ENCODE results near the gene CNTFR. TPM values are rescaled to one million over a fixed set of nuclear protein-coding genes. Genes with fewer than 3 reads are reported as not detected.

The CNTFR gene
- total and polyA plus RNA-seq, 10 of the 15 experiments (the other 5 are each of a cell fraction or from before 2014, with no cell fraction given): not detected

DNA sequence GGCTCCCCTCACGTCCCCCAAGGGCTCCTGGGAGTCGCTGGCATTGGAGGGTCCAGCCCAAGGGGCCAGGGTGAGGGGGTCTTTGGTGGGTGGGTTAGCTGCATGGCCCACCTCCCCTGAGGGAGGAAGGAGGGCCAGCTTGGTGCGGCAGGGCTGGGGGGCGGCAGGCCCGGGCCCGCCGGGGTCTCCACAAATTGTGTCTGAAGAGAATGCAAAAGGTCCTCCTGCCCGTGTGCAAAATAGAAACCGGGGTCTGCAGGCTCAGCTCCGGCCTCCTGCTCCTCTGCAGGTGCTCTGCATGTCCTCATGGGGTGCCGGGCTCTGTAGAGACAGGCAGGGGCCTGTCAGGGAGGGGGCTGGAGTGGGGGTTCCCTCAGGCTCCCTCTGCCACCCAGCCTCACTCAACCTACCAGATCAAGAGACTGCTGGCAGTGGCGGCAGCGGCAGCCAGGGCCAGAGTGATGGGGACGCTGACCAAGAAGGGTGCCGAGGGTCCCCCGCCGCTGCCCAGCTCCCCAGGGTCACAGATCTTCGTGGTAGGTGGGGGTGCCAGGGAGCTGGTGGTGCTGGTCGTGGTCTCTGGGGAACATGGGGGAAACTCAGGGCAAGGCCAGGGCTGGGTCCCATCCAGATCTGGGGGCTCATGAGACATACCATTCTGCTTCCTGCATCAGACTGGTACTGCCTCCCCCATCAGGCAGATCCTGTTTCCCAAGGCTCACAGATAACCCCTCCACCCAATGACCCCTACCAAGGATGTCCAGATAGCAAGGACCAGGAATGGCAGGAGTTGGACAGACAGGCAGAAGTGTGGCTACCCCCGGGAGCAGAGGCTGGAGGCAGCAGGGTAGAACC, 37.5 kb downstream of the CNTFR start (continued):
- TF ChIP-seq SP1 (IDR thresholded peaks at IDR 0.05; ENCODE audit: low read depth, low read length) (no peak), ETV6 (conservative IDR thresholded peaks at IDR 0.05 in 1 of 2, IDR thresholded peaks at IDR 0.05 in 1 of 2; ENCODE audit: borderline replicate concordance in 1 of 2, low read depth in 1 of 2) (no peak), RAD51 (IDR thresholded peaks at IDR 0.05) (no peak), RB1 (IDR thresholded peaks at IDR 0.05; ENCODE audit: borderline replicate concordance) (no peak), NFXL1 (IDR thresholded peaks at IDR 0.05; ENCODE audit: borderline replicate concordance) (no peak), EGR1 (IDR thresholded peaks at IDR 0.05; ENCODE audit: borderline replicate concordance in 1 of 2, low read depth in 2 of 2, low read length in 2 of 2) (no peak), KLF5 (IDR thresholded peaks at IDR 0.05; ENCODE audit: partially characterized antibody) (no peak)

GRCh38 chr9:34550681-34551270, 38.7 kb downstream of the CNTFR start:
- Histone ChIP-seq H3K27ac (ENCODE audit: control insufficient read depth, insufficient read depth) (no peak overlapping the region), H3K4me2 (ENCODE audit: control insufficient read depth, insufficient read depth) (no peak overlapping the region), H3K9ac (ENCODE audit: control insufficient read depth, insufficient read depth, low read length) (no peak overlapping the region), H3K27me3 (replicated peaks in 1 of 2; ENCODE audit: control insufficient read depth in 2 of 2, insufficient read depth in 2 of 2, low read length in 1 of 2) (peaks cover 0 to 2% of the 10 kb centered on the region in 2 experiments; a peak in 3 of 4 replicates), H2AFZ (ENCODE audit: control insufficient read depth, low read depth, low read length) (no peak overlapping the region), H3K9me3 (replicated peaks; ENCODE audit: control insufficient read depth, insufficient read depth, low read length) (no peaks in the 10 kb centered on the region), H3K4me3 (no peak overlapping the region), H3K79me2 (ENCODE audit: control insufficient read depth, insufficient read depth, low read length) (no peaks in the 10 kb centered on the region), H3K4me1 (ENCODE audit: control insufficient read depth, insufficient read depth, low read length) (no peaks in the 10 kb centered on the region), H4K20me1 (ENCODE audit: control insufficient read depth, insufficient read depth) (peaks cover 8% of the 10 kb centered on the region), H3K36me3 (ENCODE audit: control insufficient read depth in 2 of 2, insufficient read depth in 2 of 2, low read length in 1 of 2) (no peaks in the 10 kb centered on the region)
- RAD21 ChIA-PET (ENCODE audit: unreplicated experiment): no interaction called here
- no peak for TF ChIP-seq ZBTB40 (IDR thresholded peaks at IDR 0.05; ENCODE audit: borderline replicate concordance)
- TF ChIP-seq NR2F1 (conservative IDR thresholded peaks at IDR 0.05): no peak
- no peak for TF ChIP-seq CHD1 (IDR thresholded peaks at IDR 0.05; ENCODE audit: low read depth, low read length)
- TF ChIP-seq, protein P1, sequence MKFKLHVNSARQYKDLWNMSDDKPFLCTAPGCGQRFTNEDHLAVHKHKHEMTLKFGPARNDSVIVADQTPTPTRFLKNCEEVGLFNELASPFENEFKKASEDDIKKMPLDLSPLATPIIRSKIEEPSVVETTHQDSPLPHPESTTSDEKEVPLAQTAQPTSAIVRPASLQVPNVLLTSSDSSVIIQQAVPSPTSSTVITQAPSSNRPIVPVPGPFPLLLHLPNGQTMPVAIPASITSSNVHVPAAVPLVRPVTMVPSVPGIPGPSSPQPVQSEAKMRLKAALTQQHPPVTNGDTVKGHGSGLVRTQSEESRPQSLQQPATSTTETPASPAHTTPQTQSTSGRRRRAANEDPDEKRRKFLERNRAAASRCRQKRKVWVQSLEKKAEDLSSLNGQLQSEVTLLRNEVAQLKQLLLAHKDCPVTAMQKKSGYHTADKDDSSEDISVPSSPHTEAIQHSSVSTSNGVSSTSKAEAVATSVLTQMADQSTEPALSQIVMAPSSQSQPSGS (IDR thresholded peaks at IDR 0.05; ENCODE audit: low read length): no peak
- TF ChIP-seq YY1 (IDR thresholded peaks at IDR 0.05; ENCODE audit: low read depth, low read length): no peak
- TF ChIP-seq, protein P2, sequence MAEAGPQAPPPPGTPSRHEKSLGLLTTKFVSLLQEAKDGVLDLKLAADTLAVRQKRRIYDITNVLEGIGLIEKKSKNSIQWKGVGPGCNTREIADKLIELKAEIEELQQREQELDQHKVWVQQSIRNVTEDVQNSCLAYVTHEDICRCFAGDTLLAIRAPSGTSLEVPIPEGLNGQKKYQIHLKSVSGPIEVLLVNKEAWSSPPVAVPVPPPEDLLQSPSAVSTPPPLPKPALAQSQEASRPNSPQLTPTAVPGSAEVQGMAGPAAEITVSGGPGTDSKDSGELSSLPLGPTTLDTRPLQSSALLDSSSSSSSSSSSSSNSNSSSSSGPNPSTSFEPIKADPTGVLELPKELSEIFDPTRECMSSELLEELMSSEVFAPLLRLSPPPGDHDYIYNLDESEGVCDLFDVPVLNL (IDR thresholded peaks at IDR 0.05; ENCODE audit: low read depth, low read length): no peak
- no TSS peak for BruUV-seq (replicated peaks)
- intact Hi-C loops (cut with micrococcal nuclease; ENCODE audit: unreplicated experiment): no loop called here
- FAIRE-seq (no peak), ATAC-seq (no peak), DNase-seq (ENCODE audit: low read depth, low spot score) (no peak)
- in situ Hi-C loops (cut with MboI): no loop called here
- SMC1A ChIA-PET (ENCODE audit: uncharacterized antibody, unreplicated experiment): no interaction called here
- CTCF ChIA-PET: interaction anchor here (1.0 kb wide), 1 partner anchor 53 kb away, joined by 4 read pairs; no protein-coding TSS in a partner anchor
- 7% methylated on average over 5 of the region's 5 CpGs for WGBS (ENCODE audit: insufficient coverage, insufficient replicate concordance, low lambda C conversion rate, missing lambda C conversion rate)
- POLR2A ChIA-PET: no interaction called here
